ENCODE results near the gene EVC. TPM values are rescaled to one million over a fixed set of nuclear protein-coding genes. Genes with fewer than 3 reads are reported as not detected.
"Not testable (repeated sequence)": the region's sequence is repeated elsewhere in the genome, so short reads cannot be mapped to it uniquely, and the experiment has no call there.

The EVC gene
- total RNA-seq, 2 donors from 2014 or later, result 7.2 TPM; not detected in 1

DNA sequence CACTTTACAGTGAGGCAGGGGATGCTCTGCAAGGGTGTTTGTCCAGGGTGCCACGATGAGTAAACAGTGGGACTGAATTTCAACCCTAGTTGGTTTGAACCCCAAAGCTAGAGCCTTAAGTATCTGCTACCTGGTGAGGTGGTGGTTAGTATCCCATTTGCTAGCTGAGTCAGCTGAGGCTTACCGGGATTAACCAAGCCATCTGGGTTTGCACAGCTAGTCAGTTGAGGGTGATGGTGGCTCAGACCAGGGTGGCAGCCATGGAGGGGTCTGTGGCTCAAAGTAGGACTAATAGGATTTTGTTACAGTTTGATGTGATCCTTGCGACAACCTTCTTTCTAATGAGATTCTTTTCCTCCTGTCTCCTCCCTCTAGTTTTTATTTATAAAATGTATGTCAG is 1.9 kb downstream of the EVC start:
- no peak for DNase-seq (ENCODE audit: low spot score)
- Mint-ChIP-seq H3K4me1 (ENCODE audit: low read depth in 2 of 2) (peaks cover 4 to 17% of the 10 kb centered on the region in 2 donors), H3K4me3 (peak overlapping the region; percentile 66), H3K9me3 (no peaks in the 10 kb centered on the region), H3K27me3 (peaks cover 38 to 39% of the 10 kb centered on the region in 2 donors), H3K27ac (no peak overlapping the region), H3K36me3 (peaks cover 14% of the 10 kb centered on the region)
- ATAC-seq, result no peak

DNA sequence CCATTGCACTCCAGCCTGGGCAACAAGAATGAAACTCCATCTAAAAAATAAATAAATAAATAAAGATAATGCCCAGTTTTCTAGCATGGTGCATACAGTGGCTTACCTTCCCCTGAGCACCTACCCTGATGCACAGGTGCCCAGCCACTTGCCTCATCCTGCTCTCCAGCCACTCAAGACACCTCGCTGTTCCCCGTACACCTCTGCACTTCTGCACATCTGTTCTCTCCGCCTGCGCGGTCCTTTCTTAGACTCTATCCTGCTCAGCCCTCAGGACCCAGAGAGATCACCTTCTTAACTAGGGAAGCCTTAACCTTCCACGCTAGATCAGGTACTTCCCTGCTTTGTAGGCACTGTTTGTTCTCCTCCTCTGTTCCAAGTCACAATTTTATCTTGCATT is 2.9 kb downstream of the EVC start:
- ATAC-seq (no peak), DNase-seq (ENCODE audit: low spot score) (no peak)
- Mint-ChIP-seq H3K9me3 (no peaks in the 10 kb centered on the region), H3K27ac (no peak overlapping the region), H3K4me1 (ENCODE audit: low read depth in 2 of 2) (peaks cover 4 to 17% of the 10 kb centered on the region in 2 donors), H3K4me3 (no peak overlapping the region), H3K36me3 (peaks cover 14% of the 10 kb centered on the region), H3K27me3 (peaks cover 36 to 39% of the 10 kb centered on the region in 2 donors)

DNA sequence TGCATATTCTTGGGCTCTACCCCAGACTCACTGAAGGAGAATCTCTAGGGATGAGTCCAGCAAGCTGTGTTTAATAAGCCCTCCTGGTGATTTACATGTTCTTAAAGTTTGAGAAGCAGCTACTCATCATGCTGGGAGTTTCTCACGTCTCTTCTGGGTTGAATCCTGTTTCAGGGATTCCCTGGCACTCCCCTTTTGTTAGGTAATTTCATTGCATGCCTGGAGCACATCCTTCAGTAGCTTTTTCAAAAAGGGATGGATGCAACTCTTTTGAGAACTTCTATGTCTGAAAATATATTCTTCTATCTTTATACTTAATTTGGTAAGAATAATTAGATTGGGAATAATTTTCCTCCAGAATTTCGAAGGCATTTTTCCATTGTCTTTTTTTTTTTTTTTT is 4.4 kb downstream of the EVC start:
- Mint-ChIP-seq H3K4me1 (ENCODE audit: low read depth in 2 of 2) (peaks cover 4 to 16% of the 10 kb centered on the region in 2 donors), H3K27ac (no peak overlapping the region), H3K4me3 (no peak overlapping the region), H3K36me3 (peaks cover 14% of the 10 kb centered on the region), H3K27me3 (peaks cover 32 to 38% of the 10 kb centered on the region in 2 donors), H3K9me3 (no peaks in the 10 kb centered on the region)
- DNase-seq (ENCODE audit: low spot score) (no peak), ATAC-seq (no peak)

DNA sequence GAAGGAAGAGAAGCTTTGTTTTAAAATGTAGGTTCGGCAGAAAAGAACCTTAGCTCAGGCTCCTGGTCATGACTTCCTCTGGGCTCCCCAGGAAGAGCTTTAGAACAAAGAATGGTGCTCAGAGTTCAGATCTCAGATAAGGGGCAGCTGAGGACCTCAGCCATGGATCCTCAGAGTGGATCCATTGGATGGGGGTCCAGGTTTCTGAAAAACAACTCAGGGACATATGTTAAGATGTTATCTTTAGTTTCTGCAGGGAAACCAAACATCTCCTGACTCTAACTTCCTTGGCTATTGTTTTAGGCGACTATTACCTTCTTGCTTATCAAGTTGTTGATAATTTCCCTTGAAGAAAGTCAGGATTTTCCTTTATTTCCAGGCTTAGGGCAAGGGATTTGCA is 5.4 kb downstream of the EVC start:
- Mint-ChIP-seq H3K4me3 (no peak overlapping the region), H3K9me3 (no peaks in the 10 kb centered on the region), H3K27ac (no peak overlapping the region), H3K27me3 (peaks cover 28 to 31% of the 10 kb centered on the region in 2 donors), H3K4me1 (ENCODE audit: low read depth in 2 of 2) (peaks cover 0 to 11% of the 10 kb centered on the region in 2 donors), H3K36me3 (peaks cover 14% of the 10 kb centered on the region)
- no peak for DNase-seq (ENCODE audit: low spot score)
- ATAC-seq, result no peak

GRCh38 chr4:5717449-5718158 is 6.6 kb downstream of the EVC start:
- Mint-ChIP-seq H3K4me3 (no peak overlapping the region), H3K9me3 (no peaks in the 10 kb centered on the region), H3K27me3 (peaks cover 18 to 22% of the 10 kb centered on the region in 2 donors), H3K4me1 (ENCODE audit: low read depth in 2 of 2) (peaks cover 0 to 2% of the 10 kb centered on the region in 2 donors), H3K27ac (no peak overlapping the region), H3K36me3 (peaks cover 14% of the 10 kb centered on the region)
- no peak for DNase-seq (ENCODE audit: low spot score)
- ATAC-seq, result no peak

DNA sequence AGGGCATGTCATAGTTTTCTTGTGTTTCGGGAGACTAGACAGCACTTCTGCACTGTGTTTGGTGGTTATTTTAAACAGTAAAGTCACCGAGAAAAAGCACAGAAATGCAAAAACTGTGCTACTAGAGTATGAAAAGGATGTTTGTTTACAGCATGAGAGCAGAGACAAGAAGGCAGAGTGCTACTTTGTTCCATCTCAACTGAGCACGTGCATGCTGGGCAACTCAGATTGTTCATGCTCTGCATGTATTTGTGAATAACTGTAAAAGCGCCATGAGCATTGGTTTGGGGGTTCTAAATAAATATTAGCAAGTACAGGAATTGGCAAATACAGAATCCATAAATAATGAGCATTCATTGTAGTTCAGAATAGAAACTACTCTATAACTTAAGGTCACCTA is 7.4 kb downstream of the EVC start:
- H3K9me3 Mint-ChIP-seq, result no peaks in the 10 kb centered on the region
- H3K27me3 Mint-ChIP-seq, result peaks cover 17 to 19% of the 10 kb centered on the region in 2 donors
- no peak overlapping the region for H3K27ac Mint-ChIP-seq
- no peak overlapping the region for H3K4me3 Mint-ChIP-seq
- no peaks in the 10 kb centered on the region for H3K4me1 Mint-ChIP-seq (ENCODE audit: low read depth in 2 of 2)
- H3K36me3 Mint-ChIP-seq, result peaks cover 14% of the 10 kb centered on the region
- no peak for ATAC-seq
- DNase-seq (ENCODE audit: low spot score), result no peak

DNA sequence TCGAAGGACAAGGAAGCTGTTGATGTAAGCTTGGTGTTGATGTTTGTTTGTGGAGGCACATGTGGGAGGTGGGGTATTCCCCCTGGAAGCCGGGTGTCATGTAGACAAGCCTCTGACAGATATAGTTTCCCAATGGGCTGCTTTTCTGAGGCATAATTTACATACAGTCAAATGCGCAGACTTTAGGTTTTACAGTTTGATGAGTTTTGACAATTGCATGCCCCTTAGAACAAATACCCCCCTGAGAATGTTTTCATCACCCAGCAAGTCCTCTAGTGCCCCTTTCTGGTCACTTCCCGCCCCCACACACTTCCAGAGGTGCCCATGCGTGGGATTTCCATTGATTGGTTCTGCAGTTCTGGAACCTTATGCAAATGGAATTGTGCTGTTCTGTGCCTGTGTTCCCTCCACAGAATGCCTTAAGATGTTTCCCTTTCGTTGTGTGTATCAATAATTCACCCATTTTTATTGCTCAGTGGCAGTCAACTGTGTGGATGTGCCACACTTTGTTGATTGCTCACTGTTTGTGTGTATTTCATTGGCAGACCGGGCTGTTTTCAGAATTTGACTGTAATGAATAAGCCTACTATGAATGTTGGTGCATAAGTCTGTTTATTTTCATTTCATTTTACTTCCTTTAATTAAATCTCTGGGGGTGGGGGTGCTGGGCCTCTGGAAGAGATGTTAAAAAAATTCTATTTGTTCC is 8.5 kb downstream of the EVC start:
- peaks cover 11 to 13% of the 10 kb centered on the region in 2 donors for H3K27me3 Mint-ChIP-seq
- no peak overlapping the region for H3K27ac Mint-ChIP-seq
- H3K4me3 Mint-ChIP-seq, result no peak overlapping the region

GRCh38 chr4:5720157-5720850 is 9.3 kb downstream of the EVC start:
- H3K36me3 Mint-ChIP-seq, result peaks cover 7% of the 10 kb centered on the region

More for the DNA sequence above, 8.5 kb downstream of the EVC start:
- DNase-seq (ENCODE audit: low spot score) (no peak), ATAC-seq (no peak)
- Mint-ChIP-seq H3K4me1 (ENCODE audit: low read depth in 2 of 2) (no peaks in the 10 kb centered on the region), H3K36me3 (peaks cover 14% of the 10 kb centered on the region), H3K9me3 (no peaks in the 10 kb centered on the region)

GRCh38 chr4:5720980-5721379 is 10.0 kb downstream of the EVC start:
- no peaks in the 10 kb centered on the region for H3K4me1 Mint-ChIP-seq (ENCODE audit: low read depth in 2 of 2)
- H3K27ac Mint-ChIP-seq, result no peak overlapping the region
- H3K4me3 Mint-ChIP-seq, result no peak overlapping the region
- H3K9me3 Mint-ChIP-seq, result no peaks in the 10 kb centered on the region
- peaks cover 10 to 11% of the 10 kb centered on the region in 2 donors for H3K27me3 Mint-ChIP-seq
- no peak for ATAC-seq
- H3K36me3 Mint-ChIP-seq, result peaks cover 7% of the 10 kb centered on the region
- no peak for DNase-seq (ENCODE audit: low spot score)

More at GRCh38 chr4:5720157-5720850, 9.3 kb downstream of the EVC start:
- Mint-ChIP-seq H3K27me3 (peaks cover 10 to 11% of the 10 kb centered on the region in 2 donors), H3K4me1 (ENCODE audit: low read depth in 2 of 2) (no peaks in the 10 kb centered on the region), H3K27ac (no peak overlapping the region), H3K4me3 (no peak overlapping the region), H3K9me3 (no peaks in the 10 kb centered on the region)
- DNase-seq (ENCODE audit: low spot score), result no peak
- ATAC-seq, result peak in 1 of 2 donors; percentile 25

DNA sequence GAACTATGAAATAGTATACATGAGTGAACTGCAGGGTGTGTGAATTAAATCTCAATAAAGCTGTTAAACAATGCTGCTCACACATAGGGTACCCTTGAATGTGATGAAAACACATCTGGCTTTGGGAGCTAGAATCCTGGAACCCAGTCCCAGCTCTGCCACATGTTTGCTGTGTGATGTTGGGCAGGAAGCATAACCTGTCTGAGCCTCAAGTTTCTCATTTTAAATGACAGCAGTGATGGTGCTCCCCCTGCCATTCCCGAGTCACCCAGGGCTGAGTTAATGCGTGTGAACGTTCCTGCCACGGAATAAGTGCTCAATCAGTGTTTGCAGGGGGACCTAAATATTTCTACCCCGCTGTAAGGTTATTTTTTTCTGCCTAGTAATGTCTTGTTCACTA is 10.9 kb downstream of the EVC start:
- H3K4me3 Mint-ChIP-seq, result no peak overlapping the region
- H3K4me1 Mint-ChIP-seq (ENCODE audit: low read depth in 2 of 2), result no peaks in the 10 kb centered on the region
- peaks cover 6% of the 10 kb centered on the region for H3K36me3 Mint-ChIP-seq
- H3K27me3 Mint-ChIP-seq, result peaks cover 10 to 11% of the 10 kb centered on the region in 2 donors
- no peaks in the 10 kb centered on the region for H3K9me3 Mint-ChIP-seq
- ATAC-seq (no peak), DNase-seq (ENCODE audit: low spot score) (no peak)
- no peak overlapping the region for H3K27ac Mint-ChIP-seq

DNA sequence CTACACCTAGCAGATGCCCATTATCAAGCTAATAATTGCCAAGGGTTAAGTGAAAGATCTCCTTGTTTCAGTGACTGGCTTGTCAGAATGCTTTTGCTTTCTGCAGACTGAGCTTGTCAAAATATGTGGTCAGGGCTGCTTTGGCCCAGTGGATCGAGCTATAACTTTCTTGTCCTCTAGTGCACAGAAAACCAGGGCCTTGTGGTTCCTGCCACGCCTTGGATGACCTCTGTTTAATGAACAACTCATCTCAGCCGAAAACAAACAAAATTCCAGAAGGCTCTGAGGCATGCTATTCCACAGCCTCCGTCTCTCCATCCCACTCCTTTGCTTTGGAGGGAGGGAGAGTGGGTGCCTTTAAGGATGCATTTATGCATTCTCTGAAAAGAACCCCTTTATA is 11.3 kb downstream of the EVC start:
- peaks cover 2% of the 10 kb centered on the region for H3K36me3 Mint-ChIP-seq
- no peaks in the 10 kb centered on the region for H3K9me3 Mint-ChIP-seq
- H3K27ac Mint-ChIP-seq, result no peak overlapping the region
- H3K4me1 Mint-ChIP-seq (ENCODE audit: low read depth in 2 of 2), result no peaks in the 10 kb centered on the region
- H3K27me3 Mint-ChIP-seq, result peaks cover 6 to 7% of the 10 kb centered on the region in 2 donors
- H3K4me3 Mint-ChIP-seq, result no peak overlapping the region
- DNase-seq (ENCODE audit: low spot score), result no peak
- no peak for ATAC-seq

- H3K9me3 Mint-ChIP-seq, result no peaks in the 10 kb centered on the region
- no peaks in the 10 kb centered on the region for H3K36me3 Mint-ChIP-seq
- H3K4me3 Mint-ChIP-seq, result no peak overlapping the region
- ATAC-seq (no peak), DNase-seq (ENCODE audit: low spot score) (no peak)
- H3K4me1 Mint-ChIP-seq (ENCODE audit: low read depth in 2 of 2), result no peaks in the 10 kb centered on the region
- no peak overlapping the region for H3K27ac Mint-ChIP-seq
- peaks cover 0 to 5% of the 10 kb centered on the region in 2 donors for H3K27me3 Mint-ChIP-seq
These were observed 13.4 kb downstream of the EVC start for GRCh38 chr4:5724377-5724776.

- ATAC-seq; H3K36me3 Mint-ChIP-seq; DNase-seq (ENCODE audit: low spot score): not testable (repeated sequence)
These were observed 17.4 kb downstream of the EVC start for GRCh38 chr4:5728412-5728811.

DNA sequence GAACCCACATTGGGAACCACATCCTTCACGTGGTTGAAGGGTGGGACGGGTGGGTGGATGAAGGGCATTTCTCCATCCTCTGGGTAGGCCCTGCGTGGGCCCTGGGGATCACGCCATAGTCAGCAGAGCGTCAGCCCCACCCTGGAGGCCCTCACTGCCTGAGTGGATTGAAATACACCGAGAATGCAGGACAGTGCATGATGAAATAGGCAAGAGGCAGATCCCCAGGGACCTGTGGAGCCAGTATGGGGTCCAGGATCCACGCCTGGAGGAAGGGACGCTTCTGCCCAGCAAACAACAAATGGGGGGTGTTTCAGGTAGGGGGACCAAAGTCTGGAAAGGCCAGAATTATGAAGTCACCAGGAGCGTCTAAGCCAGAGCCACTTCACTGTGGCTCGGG is 19.4 kb downstream of the EVC start:
- no peaks in the 10 kb centered on the region for H3K9me3 Mint-ChIP-seq
- no peak for ATAC-seq
- DNase-seq (ENCODE audit: low spot score), result no peak

More at GRCh38 chr4:5728412-5728811, 17.4 kb downstream of the EVC start:
- H3K4me1 Mint-ChIP-seq (ENCODE audit: low read depth in 2 of 2); H3K27me3 Mint-ChIP-seq; H3K9me3 Mint-ChIP-seq; H3K27ac Mint-ChIP-seq; H3K4me3 Mint-ChIP-seq: not testable (repeated sequence)

More for the DNA sequence above, 19.4 kb downstream of the EVC start:
- Mint-ChIP-seq H3K36me3 (no peaks in the 10 kb centered on the region), H3K27me3 (peaks cover 0 to 8% of the 10 kb centered on the region in 2 donors), H3K4me3 (no peak overlapping the region), H3K4me1 (ENCODE audit: low read depth in 2 of 2) (no peaks in the 10 kb centered on the region), H3K27ac (no peak overlapping the region)

All from natural killer cell treated with Interleukin-12 subunit alpha and Interleukin-12 subunit beta and Interleukin-15 and Interleukin-18, amount 100 ng/mL, for 72 hours (primary cell).